Astrocyte (in vitro differentiated cells and primary cell): ENCODE data around the gene ZC3H12D. TPM values are rescaled to one million over a fixed set of nuclear protein-coding genes. Genes with fewer than 3 reads are reported as not detected.

ENCODE experiments used
- DNase-seq: peaks from one replicate; pipeline ENCODE4 v3.0.0-alpha.2; 2010; ENCODE audit warnings: low read depth
- FAIRE-seq: peaks from 2 replicates; lab custom pipeline; 2011; peaks lifted over from hg19 to GRCh38; lab: Jason Lieb, UNC
- H2AFZ ChIP-seq: 2 replicates; pipeline ENCODE4 v1.6.0; 2012; ENCODE audit warnings: low read depth, low read length, inconsistent platforms
- H3K27ac ChIP-seq: 2 replicates; pipeline ENCODE4 v1.5.1; 2011; ENCODE audit warnings: low read depth, low read length, inconsistent platforms
- H3K27me3 ChIP-seq: 2 replicates; pipeline ENCODE4 v1.6.0; 2011; ENCODE audit warnings: low read length, inconsistent platforms; ENCODE audit not compliant: insufficient read depth
- H3K36me3 ChIP-seq: 2 replicates; pipeline ENCODE4 v1.5.1; 2011; ENCODE audit warnings: low read length, inconsistent platforms; ENCODE audit not compliant: insufficient read depth
- H3K4me1 ChIP-seq: 2 replicates; pipeline ENCODE4 v1.5.1; 2011; ENCODE audit warnings: low read length, inconsistent platforms; ENCODE audit not compliant: insufficient read depth
- H3K4me2 ChIP-seq: 2 replicates; pipeline ENCODE4 v1.6.0; 2012; ENCODE audit warnings: low read length, inconsistent platforms
- H3K4me3 ChIP-seq: 2 replicates; pipeline ENCODE4 v1.5.1; 2011; ENCODE audit warnings: low read depth, mild to moderate bottlenecking, low read length, inconsistent platforms; ENCODE audit not compliant: insufficient read depth
- H3K79me2 ChIP-seq: 2 replicates; pipeline ENCODE4 v1.6.0; 2012; ENCODE audit warnings: mild to moderate bottlenecking, low read length, inconsistent platforms; ENCODE audit not compliant: insufficient read depth
- H3K9ac ChIP-seq: 2 replicates; pipeline ENCODE4 v1.6.0; 2012; ENCODE audit warnings: mild to moderate bottlenecking, low read length, inconsistent platforms
- H3K9me3 ChIP-seq: 2 replicates; pipeline ENCODE4 v1.5.1; 2012; ENCODE audit warnings: low read depth, mild to moderate bottlenecking, low read length, inconsistent platforms; ENCODE audit not compliant: insufficient read depth
- H4K20me1 ChIP-seq: 2 replicates; pipeline ENCODE4 v1.6.0; 2012; ENCODE audit warnings: low read length, inconsistent platforms; ENCODE audit not compliant: insufficient read depth
- H3K27ac Mint-ChIP-seq: one replicate; pipeline ENCODE4 v1.8.0; 2021; ENCODE audit warnings: mild to moderate bottlenecking, mixed read lengths; ENCODE audit not compliant: unreplicated experiment
- H3K27me3 Mint-ChIP-seq: one replicate; pipeline ENCODE4 v1.8.0; 2021; ENCODE audit warnings: low read depth, mixed read lengths; ENCODE audit not compliant: unreplicated experiment
- H3K36me3 Mint-ChIP-seq: one replicate; pipeline ENCODE4 v1.8.0; 2021; ENCODE audit warnings: low read depth, mixed read lengths; ENCODE audit not compliant: unreplicated experiment
- H3K4me1 Mint-ChIP-seq: one replicate; pipeline ENCODE4 v1.8.0; 2021; ENCODE audit warnings: low read depth, mixed read lengths; ENCODE audit not compliant: unreplicated experiment
- H3K4me3 Mint-ChIP-seq: one replicate; pipeline ENCODE4 v1.8.0; 2021; ENCODE audit warnings: mild to moderate bottlenecking, moderate library complexity, mixed read lengths; ENCODE audit not compliant: unreplicated experiment
- H3K9me3 Mint-ChIP-seq: one replicate; pipeline ENCODE4 v1.8.0; 2021; ENCODE audit warnings: mild to moderate bottlenecking, mixed read lengths; ENCODE audit not compliant: unreplicated experiment
- CTCF ChIP-seq: IDR thresholded peaks from 2 replicates; pipeline ENCODE4 v1.5.1; 2011; ENCODE audit warnings: low read depth, mild to moderate bottlenecking, inconsistent platforms, low read length, moderate library complexity; ENCODE audit not compliant: insufficient read depth
- EZH2 ChIP-seq: IDR thresholded peaks from 2 replicates; pipeline ENCODE4 v1.6.1; 2012; ENCODE audit warnings: mild to moderate bottlenecking, low read length, inconsistent platforms; ENCODE audit not compliant: insufficient read depth
- total RNA-seq: library from RNA; stranded (reverse); gene quantifications from 2 replicates; pipeline ENCODE4 v1.2.1, GENCODE V29; 2021

Gene ZC3H12D
- total RNA-seq, 1 donor from 2014 or later: 0.05 TPM

- H3K27me3 ChIP-seq: no peaks in the 10 kb centered on the region
- peaks cover 4% of the 10 kb centered on the region for H3K9me3 Mint-ChIP-seq
- H3K9ac ChIP-seq: no peak overlapping the region
- no peak overlapping the region for H3K4me3 Mint-ChIP-seq
- H3K4me1 Mint-ChIP-seq: peaks cover 3% of the 10 kb centered on the region
- peaks cover 2% of the 10 kb centered on the region for H3K36me3 Mint-ChIP-seq
- no peaks in the 10 kb centered on the region for H3K36me3 ChIP-seq
- H3K27me3 Mint-ChIP-seq: peaks cover 22% of the 10 kb centered on the region
- H2AFZ ChIP-seq: no peak overlapping the region
- peak; percentile 22 for DNase-seq
- no peak overlapping the region for H3K4me3 ChIP-seq
- H3K9me3 ChIP-seq: no peaks in the 10 kb centered on the region
- TF ChIP-seq CTCF (no peak), EZH2 (no peak)
- H3K27ac ChIP-seq: no peak overlapping the region
- H3K27ac Mint-ChIP-seq: no peak overlapping the region
- H3K4me1 ChIP-seq: peaks cover 5% of the 10 kb centered on the region
- no peaks in the 10 kb centered on the region for H4K20me1 ChIP-seq
- H3K79me2 ChIP-seq: no peaks in the 10 kb centered on the region
- no peak for FAIRE-seq
- peak overlapping the region; percentile 33 for H3K4me2 ChIP-seq
Measured at GRCh38 chr6:149459761-149460160, 25.1 kb downstream of the ZC3H12D start.

GRCh38 chr6:149458806-149459205 lies 26.0 kb downstream of the ZC3H12D start:
- TF ChIP-seq CTCF (no peak), EZH2 (no peak)
- Mint-ChIP-seq H3K36me3 (peaks cover 2% of the 10 kb centered on the region), H3K9me3 (peaks cover 2% of the 10 kb centered on the region), H3K4me3 (no peak overlapping the region), H3K4me1 (peaks cover 3% of the 10 kb centered on the region), H3K27me3 (peaks cover 15% of the 10 kb centered on the region), H3K27ac (no peak overlapping the region)
- Histone ChIP-seq H3K4me1 (peaks cover 12% of the 10 kb centered on the region), H3K79me2 (no peaks in the 10 kb centered on the region), H3K9me3 (no peaks in the 10 kb centered on the region), H3K4me2 (no peak overlapping the region), H3K9ac (no peak overlapping the region), H3K36me3 (no peaks in the 10 kb centered on the region), H2AFZ (no peak overlapping the region), H4K20me1 (no peaks in the 10 kb centered on the region), H3K4me3 (no peak overlapping the region), H3K27ac (no peak overlapping the region), H3K27me3 (no peaks in the 10 kb centered on the region)
- FAIRE-seq: no peak
- DNase-seq: no peak

GRCh38 chr6:149458196-149458595 lies 26.6 kb downstream of the ZC3H12D start:
- H3K27ac Mint-ChIP-seq: no peak overlapping the region
- Histone ChIP-seq H3K4me3 (no peak overlapping the region), H3K27ac (no peak overlapping the region), H3K79me2 (no peaks in the 10 kb centered on the region), H3K4me1 (peaks cover 14% of the 10 kb centered on the region), H3K9ac (no peak overlapping the region), H3K9me3 (no peaks in the 10 kb centered on the region), H3K4me2 (no peak overlapping the region), H4K20me1 (no peaks in the 10 kb centered on the region), H3K27me3 (no peaks in the 10 kb centered on the region), H3K36me3 (no peaks in the 10 kb centered on the region), H2AFZ (no peak overlapping the region)
- no peaks in the 10 kb centered on the region for H3K4me1 Mint-ChIP-seq
- FAIRE-seq: no peak
- DNase-seq: no peak
- peaks cover 19% of the 10 kb centered on the region for H3K27me3 Mint-ChIP-seq
- TF ChIP-seq CTCF (no peak), EZH2 (no peak)
- peaks cover 2% of the 10 kb centered on the region for H3K9me3 Mint-ChIP-seq
- peaks cover 2% of the 10 kb centered on the region for H3K36me3 Mint-ChIP-seq
- H3K4me3 Mint-ChIP-seq: no peak overlapping the region
